Osteocyte (in vitro differentiated cells): ENCODE measurements around the gene GUSB. TPM values are rescaled to one million over a fixed set of nuclear protein-coding genes. Genes with fewer than 3 reads are reported as not detected.

Source experiments
- DNase-seq: peaks from one replicate; pipeline ENCODE4 v3.0.0; 2021; ENCODE audit warnings: mixed read lengths; ENCODE audit not compliant: unreplicated experiment; ENCODE audit errors: extremely low spot score
- H3K27ac Mint-ChIP-seq: one replicate; pipeline ENCODE4 v1.8.0; 2021; ENCODE audit warnings: mild to moderate bottlenecking, mixed read lengths; ENCODE audit not compliant: unreplicated experiment
- H3K27me3 Mint-ChIP-seq: one replicate; pipeline ENCODE4 v1.8.0; 2021; ENCODE audit warnings: mixed read lengths; ENCODE audit not compliant: unreplicated experiment
- H3K36me3 Mint-ChIP-seq: one replicate; pipeline ENCODE4 v1.8.0; 2021; ENCODE audit warnings: mixed read lengths; ENCODE audit not compliant: unreplicated experiment
- H3K4me1 Mint-ChIP-seq: one replicate; pipeline ENCODE4 v1.8.0; 2021; ENCODE audit warnings: mixed read lengths; ENCODE audit not compliant: unreplicated experiment
- H3K4me3 Mint-ChIP-seq: one replicate; pipeline ENCODE4 v1.8.0; 2021; ENCODE audit warnings: mild to moderate bottlenecking, moderate library complexity, mixed read lengths; ENCODE audit not compliant: unreplicated experiment
- H3K9me3 Mint-ChIP-seq: one replicate; pipeline ENCODE4 v1.8.0; 2021; ENCODE audit warnings: mixed read lengths; ENCODE audit not compliant: unreplicated experiment
- total RNA-seq: library from RNA; stranded (reverse); gene quantifications from 2 replicates; pipeline ENCODE4 v1.2.1, GENCODE V29; 2021
- TF ChIP-seq, protein P1 (sequence below): fragments of 200-600 bp; sonication (generic); IDR thresholded peaks from 2 replicates; pipeline ENCODE4 v1.5.0; 2021; ENCODE audit warnings: antibody characterized with exemption, mild to moderate bottlenecking, moderate library complexity

GUSB gene
- total RNA-seq, 1 donor from 2014 or later, result 48.2 TPM

DNA sequence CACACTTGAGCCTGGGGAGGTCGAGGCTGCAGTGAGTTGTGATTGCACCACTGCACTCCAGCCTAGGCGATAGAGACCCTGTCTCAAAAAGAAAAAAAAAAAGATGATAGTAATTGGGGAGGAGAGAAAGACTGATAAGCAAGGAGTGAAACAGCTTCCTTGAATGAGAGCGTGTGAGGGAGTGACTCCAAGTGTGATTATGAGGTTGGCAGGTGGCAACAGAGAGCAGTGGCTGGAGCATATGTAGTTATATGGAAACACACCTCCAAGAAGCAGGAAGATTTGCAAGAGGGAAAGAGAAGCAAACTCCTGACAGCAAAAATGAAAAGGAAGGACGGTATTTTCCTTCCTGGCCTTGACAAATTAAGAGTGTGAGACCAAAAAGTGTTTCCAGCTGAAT is 58.7 kb downstream of the GUSB start:
- TF ChIP-seq, protein P1, sequence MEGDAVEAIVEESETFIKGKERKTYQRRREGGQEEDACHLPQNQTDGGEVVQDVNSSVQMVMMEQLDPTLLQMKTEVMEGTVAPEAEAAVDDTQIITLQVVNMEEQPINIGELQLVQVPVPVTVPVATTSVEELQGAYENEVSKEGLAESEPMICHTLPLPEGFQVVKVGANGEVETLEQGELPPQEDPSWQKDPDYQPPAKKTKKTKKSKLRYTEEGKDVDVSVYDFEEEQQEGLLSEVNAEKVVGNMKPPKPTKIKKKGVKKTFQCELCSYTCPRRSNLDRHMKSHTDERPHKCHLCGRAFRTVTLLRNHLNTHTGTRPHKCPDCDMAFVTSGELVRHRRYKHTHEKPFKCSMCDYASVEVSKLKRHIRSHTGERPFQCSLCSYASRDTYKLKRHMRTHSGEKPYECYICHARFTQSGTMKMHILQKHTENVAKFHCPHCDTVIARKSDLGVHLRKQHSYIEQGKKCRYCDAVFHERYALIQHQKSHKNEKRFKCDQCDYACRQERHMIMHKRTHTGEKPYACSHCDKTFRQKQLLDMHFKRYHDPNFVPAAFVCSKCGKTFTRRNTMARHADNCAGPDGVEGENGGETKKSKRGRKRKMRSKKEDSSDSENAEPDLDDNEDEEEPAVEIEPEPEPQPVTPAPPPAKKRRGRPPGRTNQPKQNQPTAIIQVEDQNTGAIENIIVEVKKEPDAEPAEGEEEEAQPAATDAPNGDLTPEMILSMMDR, result no peak
- Mint-ChIP-seq H3K9me3 (no peaks in the 10 kb centered on the region), H3K27ac (no peak overlapping the region)

DNA sequence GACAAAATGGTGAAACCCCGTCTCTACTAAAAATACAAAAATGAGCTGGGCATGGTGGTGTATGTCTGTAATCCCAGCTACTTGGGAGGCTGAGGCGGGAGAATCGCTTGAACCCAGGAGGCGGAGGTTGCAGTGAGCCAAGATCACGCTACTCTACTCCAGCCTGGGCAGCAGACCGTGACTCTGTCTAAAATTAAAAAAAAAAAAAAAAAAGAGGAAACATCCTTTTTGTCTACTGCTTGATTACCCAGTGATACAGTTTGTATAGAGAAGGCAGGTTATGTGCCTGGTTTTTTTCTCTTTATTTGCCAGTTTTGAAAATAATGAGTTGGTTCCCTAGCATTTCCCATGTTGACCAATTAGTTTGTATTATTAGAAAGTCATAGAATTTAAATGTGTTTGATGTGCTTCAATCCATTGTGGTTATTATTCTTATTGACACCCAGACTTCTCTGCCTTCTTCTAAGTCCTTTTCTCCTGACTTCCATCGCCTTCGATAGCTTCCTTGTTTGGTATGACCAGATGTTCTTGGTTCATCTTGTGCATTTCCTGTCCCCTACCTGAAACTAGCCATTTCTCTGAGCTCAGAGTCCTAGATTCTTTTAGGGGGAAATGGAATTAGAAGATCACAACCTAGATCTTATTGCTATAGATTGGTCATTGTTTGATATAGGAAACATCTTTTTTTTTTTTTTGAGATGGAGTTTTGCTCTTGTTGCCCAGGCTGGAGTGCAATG is 65.9 kb downstream of the GUSB start:
- Mint-ChIP-seq H3K4me3 (no peak overlapping the region), H3K27ac (no peak overlapping the region), H3K27me3 (no peaks in the 10 kb centered on the region), H3K36me3 (no peaks in the 10 kb centered on the region), H3K9me3 (no peaks in the 10 kb centered on the region), H3K4me1 (peaks cover 9% of the 10 kb centered on the region)
- no peak for DNase-seq
- TF ChIP-seq, protein P1, result no peak

More for the DNA sequence above, 58.7 kb downstream of the GUSB start:
- H3K4me3 Mint-ChIP-seq, result no peak overlapping the region
- no peak for DNase-seq
- H3K4me1 Mint-ChIP-seq, result no peaks in the 10 kb centered on the region
- no peaks in the 10 kb centered on the region for H3K27me3 Mint-ChIP-seq
- H3K36me3 Mint-ChIP-seq, result no peaks in the 10 kb centered on the region

DNA sequence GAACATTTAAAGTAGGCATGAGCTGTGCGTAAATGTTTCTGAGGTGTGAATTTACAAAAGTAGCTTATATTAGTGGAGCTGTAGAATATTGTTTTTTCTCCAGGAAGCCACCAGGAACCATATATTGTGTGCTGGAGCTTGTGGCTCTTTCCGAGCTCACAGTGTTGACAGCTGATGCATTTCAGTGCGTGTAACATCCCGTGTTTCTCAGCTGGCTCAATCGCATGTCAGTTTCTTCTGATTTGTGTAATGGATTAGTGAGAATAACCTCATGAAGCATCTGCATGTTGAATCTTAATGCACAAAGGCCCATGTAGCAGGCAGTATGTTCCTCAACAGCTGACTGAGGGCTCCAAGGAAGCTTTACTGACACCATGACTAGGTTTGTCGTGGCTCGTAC is 69.8 kb downstream of the GUSB start:
- H3K4me1 Mint-ChIP-seq, result peaks cover 9% of the 10 kb centered on the region

More for the DNA sequence above, 69.8 kb downstream of the GUSB start:
- no peak for DNase-seq
- H3K27ac Mint-ChIP-seq, result no peak overlapping the region
- TF ChIP-seq, protein P1, result no peak
- H3K36me3 Mint-ChIP-seq, result no peaks in the 10 kb centered on the region
- H3K27me3 Mint-ChIP-seq, result no peaks in the 10 kb centered on the region
- H3K9me3 Mint-ChIP-seq, result no peaks in the 10 kb centered on the region
- no peak overlapping the region for H3K4me3 Mint-ChIP-seq

Other genes with a start within 250 kb of the GUSB start
- gene VKORC1L1, start 109.1 kb downstream of the GUSB start, total RNA-seq, result 23.1 and 23.6 TPM in 2 replicates
- gene ASL, start 93.6 kb upstream of the GUSB start, total RNA-seq, result 23.3 and 23.5 TPM in 2 replicates
- gene CRCP, start 132.6 kb upstream of the GUSB start, total RNA-seq, result 25.8 and 26.5 TPM in 2 replicates
- 24.2 and 26.8 TPM in 2 replicates for gene TPST1, start 223.1 kb upstream of the GUSB start, total RNA-seq